Measurements from ENCODE around the gene GSPT1.

Gene GSPT1

GRCh38 chr16:11916524-11917285, 949 bp upstream of the GSPT1 start:
- FAIRE-seq, result peak; percentile 62
- peak; percentile 79 for DNase-seq (ENCODE audit: insufficient read length, low spot score)
- no peak for TF ChIP-seq POLR2A (IDR thresholded peaks at IDR 0.05; ENCODE audit: low read depth, low read length)

GRCh38 chr16:11915114-11915643, 577 bp downstream of the GSPT1 start:
- 0 out of 2 replicates have a peak, but pooled peaks have one; percentile 16 for TF ChIP-seq POLR2A (IDR thresholded peaks at IDR 0.05; ENCODE audit: low read depth, low read length)
- FAIRE-seq (no peak), DNase-seq (ENCODE audit: insufficient read length, low spot score) (peak; percentile 17)

GRCh38 chr16:11914210-11915113, 1.3 kb downstream of the GSPT1 start:
- FAIRE-seq, result peak; percentile 74
- no peak for DNase-seq (ENCODE audit: insufficient read length, low spot score)
- TF ChIP-seq POLR2A (IDR thresholded peaks at IDR 0.05; ENCODE audit: low read depth, low read length), result no peak

DNA sequence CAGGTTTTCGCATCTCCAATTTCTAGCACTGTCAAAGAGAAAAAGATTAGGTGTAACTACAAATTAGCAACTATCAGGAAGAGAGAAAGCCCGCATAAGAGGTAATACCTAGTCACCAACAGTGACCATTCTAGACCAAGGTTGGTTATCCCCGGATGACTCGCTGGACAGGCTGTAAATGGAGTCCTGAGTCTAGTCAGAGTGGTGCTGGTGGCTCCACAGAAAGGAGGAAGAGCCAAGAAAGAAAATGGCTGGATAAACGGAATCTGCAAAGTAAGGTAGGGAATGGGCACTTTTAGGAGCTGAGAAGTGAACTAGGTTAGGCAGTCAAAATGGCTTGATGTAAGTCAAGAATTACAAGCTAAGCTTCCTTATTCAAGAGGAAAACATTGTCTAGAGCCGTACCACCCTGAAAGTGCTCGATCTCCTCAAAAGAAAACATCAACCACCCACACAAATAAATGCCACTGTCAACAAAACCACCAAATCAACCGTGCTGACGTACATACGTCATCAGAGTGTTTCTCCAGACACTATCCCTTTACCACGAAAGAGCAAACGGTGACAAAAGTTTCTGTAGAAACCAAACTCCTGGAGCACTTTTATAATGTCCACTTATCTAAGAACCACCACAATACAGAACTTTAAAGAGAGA, 2.2 kb downstream of the GSPT1 start:
- no peak for TF ChIP-seq POLR2A (IDR thresholded peaks at IDR 0.05; ENCODE audit: low read depth, low read length)
- no peak for DNase-seq (ENCODE audit: insufficient read length, low spot score)
- FAIRE-seq, result no peak

DNA sequence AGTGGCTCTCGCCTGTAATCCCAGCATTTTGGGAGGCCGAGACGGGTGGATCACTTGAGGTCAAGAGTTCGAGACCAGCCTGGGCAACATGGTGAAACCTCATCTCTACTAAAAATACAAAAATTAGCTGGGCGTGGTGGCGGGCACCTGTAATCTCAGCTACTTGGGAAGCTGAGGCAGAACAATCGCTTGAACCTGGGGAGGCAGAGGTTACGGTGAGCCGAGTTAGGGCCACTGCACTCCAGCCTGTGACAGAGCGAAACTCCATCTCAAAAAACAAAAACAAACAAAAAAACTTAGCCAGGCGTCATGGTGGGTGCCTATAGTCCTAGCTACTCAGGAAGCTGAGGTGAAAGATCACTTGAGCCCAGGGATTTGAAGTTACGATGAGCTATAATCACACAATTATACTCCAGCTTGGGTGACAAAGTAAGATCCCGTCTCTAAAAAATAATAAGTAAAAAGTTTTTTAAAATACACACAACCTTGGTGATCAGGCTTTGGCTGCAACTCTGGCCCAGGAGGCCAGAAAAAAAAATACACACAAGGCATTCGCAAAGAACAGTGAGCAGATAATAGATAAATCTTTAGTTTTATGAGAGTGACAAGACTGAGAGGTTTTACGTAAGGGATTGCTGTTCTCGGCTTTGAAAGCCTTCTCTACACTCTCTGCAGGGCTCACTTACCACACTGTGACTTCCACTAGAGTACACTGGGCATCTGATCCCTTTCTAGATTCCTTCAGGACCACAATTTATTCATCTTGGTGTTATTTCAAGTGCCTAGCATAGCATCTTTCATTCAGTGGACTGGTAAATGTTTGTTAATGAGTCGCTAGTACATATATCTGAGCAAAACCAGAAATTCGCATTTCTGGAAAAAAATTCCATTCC, 5.9 kb downstream of the GSPT1 start:
- DNase-seq (ENCODE audit: insufficient read length, low spot score) (no peak), FAIRE-seq (no peak)
- TF ChIP-seq POLR2A (IDR thresholded peaks at IDR 0.05; ENCODE audit: low read depth, low read length), result no peak

- TF ChIP-seq POLR2A (IDR thresholded peaks at IDR 0.05; ENCODE audit: low read depth, low read length), result no peak
- DNase-seq (ENCODE audit: insufficient read length, low spot score) (no peak), FAIRE-seq (no peak)
Observed at GRCh38 chr16:11907160-11907970, 8.4 kb downstream of the GSPT1 start.

DNA sequence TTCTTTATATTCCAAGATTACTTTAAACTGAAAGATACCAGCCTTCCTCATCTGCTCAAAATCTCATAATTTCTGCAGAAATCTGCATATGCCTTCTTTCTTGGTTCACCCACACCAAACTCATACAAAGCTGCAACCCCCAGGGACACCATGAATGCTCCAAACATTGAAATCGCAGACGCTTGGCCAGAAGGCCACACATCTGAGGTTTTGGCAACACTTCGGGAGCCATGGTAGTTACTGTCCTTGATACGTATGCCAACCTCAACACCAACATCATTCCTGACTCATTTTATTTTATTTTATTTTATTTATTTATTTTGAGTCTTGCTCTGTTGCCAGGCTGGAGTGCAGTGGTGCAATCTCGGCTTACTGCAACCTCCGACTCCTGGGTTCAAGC, 11.8 kb downstream of the GSPT1 start:
- no peak for TF ChIP-seq POLR2A (IDR thresholded peaks at IDR 0.05; ENCODE audit: low read depth, low read length)
- FAIRE-seq, result no peak

GRCh38 chr16:11901091-11901490, 14.7 kb downstream of the GSPT1 start:
- DNase-seq (ENCODE audit: insufficient read length, low spot score) (no peak), FAIRE-seq (no peak)
- no peak for TF ChIP-seq POLR2A (IDR thresholded peaks at IDR 0.05; ENCODE audit: low read depth, low read length)

More for the DNA sequence above, 11.8 kb downstream of the GSPT1 start:
- no peak for DNase-seq (ENCODE audit: insufficient read length, low spot score)

GRCh38 chr16:11896486-11897176, 19.1 kb downstream of the GSPT1 start:
- TF ChIP-seq POLR2A (IDR thresholded peaks at IDR 0.05; ENCODE audit: low read depth, low read length), result no peak
- DNase-seq (ENCODE audit: insufficient read length, low spot score) (peak; percentile 43), FAIRE-seq (peak; percentile 91)

- no peak for DNase-seq (ENCODE audit: insufficient read length, low spot score)
- no peak for FAIRE-seq
- no peak for TF ChIP-seq POLR2A (IDR thresholded peaks at IDR 0.05; ENCODE audit: low read depth, low read length)
Observed at GRCh38 chr16:11893571-11893970, 22.2 kb downstream of the GSPT1 start.

DNA sequence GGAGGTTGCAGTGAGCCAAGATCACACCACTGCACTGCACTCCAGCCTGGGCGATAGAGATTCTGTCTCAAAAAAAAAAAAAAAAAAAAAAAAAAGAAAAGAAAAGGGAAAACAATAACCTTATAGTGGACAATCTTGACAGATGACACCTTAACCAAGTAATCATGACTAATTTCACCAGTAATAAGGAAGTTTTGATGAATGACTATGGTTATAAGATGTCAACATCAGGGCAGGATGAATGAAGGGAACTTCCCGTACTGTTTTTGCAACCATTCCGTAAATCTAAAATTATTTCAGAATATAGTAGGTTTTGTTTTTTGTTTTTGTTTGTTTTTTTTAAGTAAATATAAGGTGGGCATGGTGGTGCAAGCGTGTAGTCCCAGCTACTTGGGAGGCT, 23.0 kb downstream of the GSPT1 start:
- no peak for FAIRE-seq
- DNase-seq (ENCODE audit: insufficient read length, low spot score), result no peak
- TF ChIP-seq POLR2A (IDR thresholded peaks at IDR 0.05; ENCODE audit: low read depth, low read length), result no peak
